Progenitor cell of endocrine pancreas (in vitro differentiated cells): ENCODE measurements around the gene PCGF3. TPM values are rescaled to one million over a fixed set of nuclear protein-coding genes. Genes with fewer than 3 reads are reported as not detected.
A peak's percentile ranks its signal among the peaks of the same experiment; 100 is the strongest.

Experiments
- DNase-seq: peaks from one replicate; pipeline ENCODE4 v3.0.0; 2021; ENCODE audit warnings: low spot score; ENCODE audit not compliant: unreplicated experiment
- H3K27ac Mint-ChIP-seq: 2 replicates; pipeline ENCODE4 v1.8.0; 2021; ENCODE audit warnings: mild to moderate bottlenecking, moderate library complexity, mixed read lengths
- H3K27me3 Mint-ChIP-seq: 2 replicates; pipeline ENCODE4 v1.8.0; 2021; ENCODE audit warnings: mixed read lengths
- H3K36me3 Mint-ChIP-seq: 2 replicates; pipeline ENCODE4 v1.8.0; 2022; ENCODE audit warnings: mixed read lengths; ENCODE audit not compliant: insufficient read depth
- H3K4me1 Mint-ChIP-seq: 2 replicates; pipeline ENCODE4 v1.8.0; 2021; ENCODE audit warnings: low read depth, mixed read lengths
- H3K4me3 Mint-ChIP-seq: 2 replicates; pipeline ENCODE4 v1.8.0; 2021; ENCODE audit warnings: low read depth, mild to moderate bottlenecking, moderate library complexity, mixed read lengths
- H3K9me3 Mint-ChIP-seq: 2 replicates; pipeline ENCODE4 v1.8.0; 2021; ENCODE audit warnings: low read depth, mixed read lengths
- long read RNA-seq: library from polyadenylated mRNA; unstranded; transcript quantifications from one replicate; pipeline ENCODE4 v2.0.0, GENCODE V29; 2020
- total RNA-seq: library from RNA; stranded (reverse); gene quantifications from 2 replicates; pipeline ENCODE4 v1.2.1, GENCODE V29; 2021
- TF ChIP-seq, protein P1 (sequence below): fragments of 200-600 bp; sonication (generic); IDR thresholded peaks from one replicate; pipeline ENCODE4 v1.5.0; 2021; ENCODE audit warnings: antibody characterized with exemption, mild to moderate bottlenecking; ENCODE audit not compliant: unreplicated experiment

PCGF3 gene, protein sequence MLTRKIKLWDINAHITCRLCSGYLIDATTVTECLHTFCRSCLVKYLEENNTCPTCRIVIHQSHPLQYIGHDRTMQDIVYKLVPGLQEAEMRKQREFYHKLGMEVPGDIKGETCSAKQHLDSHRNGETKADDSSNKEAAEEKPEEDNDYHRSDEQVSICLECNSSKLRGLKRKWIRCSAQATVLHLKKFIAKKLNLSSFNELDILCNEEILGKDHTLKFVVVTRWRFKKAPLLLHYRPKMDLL
- total RNA-seq = 79.8 and 87.9 TPM in 2 replicates
- long read RNA-seq, full-length matches to known transcripts = 32 of 50 reads
- long read RNA-seq, partial matches to known transcripts = 11 of 50 reads
- long read RNA-seq, other reads (novel, unspliced or antisense) = 7 of 50 reads

DNA sequence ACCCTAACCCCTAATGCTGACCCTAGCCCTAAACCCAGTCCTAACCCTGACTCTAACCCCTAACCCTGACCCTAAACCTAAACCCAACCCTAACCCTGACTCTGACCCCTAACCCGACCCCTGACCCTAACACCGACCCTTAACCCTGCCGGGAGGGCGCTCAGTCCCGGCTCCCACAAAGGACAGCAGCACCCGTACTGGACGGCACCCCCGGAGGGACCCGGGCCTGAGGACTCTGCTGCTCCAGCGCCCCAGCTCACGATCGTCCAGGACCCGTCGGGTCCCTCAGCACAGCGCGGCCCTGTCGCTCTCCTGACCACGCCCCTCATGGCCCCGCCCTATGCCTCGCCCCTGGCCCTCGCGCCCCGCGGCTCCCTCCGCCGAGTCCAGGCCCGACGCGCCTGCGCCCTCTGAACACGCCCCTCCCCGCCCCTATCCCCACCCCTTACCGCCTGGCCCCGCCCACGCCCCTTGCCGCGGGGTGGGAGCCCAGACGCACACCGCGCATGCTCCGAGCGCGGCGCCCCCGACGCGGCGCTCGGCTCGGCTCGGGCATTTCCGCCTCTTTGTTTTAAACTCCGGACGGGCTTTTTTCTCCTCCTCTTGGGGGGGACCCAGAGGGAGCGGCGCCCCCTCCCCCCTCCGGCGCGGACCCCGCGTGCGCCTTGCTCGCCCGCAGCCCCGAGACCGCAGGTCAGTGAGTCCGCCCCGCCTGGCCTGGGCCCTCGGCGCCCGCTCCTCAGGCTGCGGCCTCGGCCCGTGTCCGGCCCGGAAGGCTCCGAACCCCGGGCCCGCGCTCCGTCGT is at the start of gene PCGF3:
Gene PCGF3 (plus strand): TSS at position 555 of the 805 bp plus-strand sequence. CDS start 27,849 bp downstream, outside the sequence.
- peaks cover 15% of the 10 kb centered on the region for H3K27me3 Mint-ChIP-seq
- TF ChIP-seq, protein P1, sequence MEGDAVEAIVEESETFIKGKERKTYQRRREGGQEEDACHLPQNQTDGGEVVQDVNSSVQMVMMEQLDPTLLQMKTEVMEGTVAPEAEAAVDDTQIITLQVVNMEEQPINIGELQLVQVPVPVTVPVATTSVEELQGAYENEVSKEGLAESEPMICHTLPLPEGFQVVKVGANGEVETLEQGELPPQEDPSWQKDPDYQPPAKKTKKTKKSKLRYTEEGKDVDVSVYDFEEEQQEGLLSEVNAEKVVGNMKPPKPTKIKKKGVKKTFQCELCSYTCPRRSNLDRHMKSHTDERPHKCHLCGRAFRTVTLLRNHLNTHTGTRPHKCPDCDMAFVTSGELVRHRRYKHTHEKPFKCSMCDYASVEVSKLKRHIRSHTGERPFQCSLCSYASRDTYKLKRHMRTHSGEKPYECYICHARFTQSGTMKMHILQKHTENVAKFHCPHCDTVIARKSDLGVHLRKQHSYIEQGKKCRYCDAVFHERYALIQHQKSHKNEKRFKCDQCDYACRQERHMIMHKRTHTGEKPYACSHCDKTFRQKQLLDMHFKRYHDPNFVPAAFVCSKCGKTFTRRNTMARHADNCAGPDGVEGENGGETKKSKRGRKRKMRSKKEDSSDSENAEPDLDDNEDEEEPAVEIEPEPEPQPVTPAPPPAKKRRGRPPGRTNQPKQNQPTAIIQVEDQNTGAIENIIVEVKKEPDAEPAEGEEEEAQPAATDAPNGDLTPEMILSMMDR = no peak
- H3K4me1 Mint-ChIP-seq = peaks cover 16% of the 10 kb centered on the region
- H3K36me3 Mint-ChIP-seq = peaks cover 16% of the 10 kb centered on the region
- H3K9me3 Mint-ChIP-seq = no peaks in the 10 kb centered on the region
- peak within 1 kb of the TSS; percentile 64 for H3K4me3 Mint-ChIP-seq
- H3K27ac Mint-ChIP-seq = peak within 1 kb of the TSS; percentile 52
- peak; percentile 97 for DNase-seq

DNA sequence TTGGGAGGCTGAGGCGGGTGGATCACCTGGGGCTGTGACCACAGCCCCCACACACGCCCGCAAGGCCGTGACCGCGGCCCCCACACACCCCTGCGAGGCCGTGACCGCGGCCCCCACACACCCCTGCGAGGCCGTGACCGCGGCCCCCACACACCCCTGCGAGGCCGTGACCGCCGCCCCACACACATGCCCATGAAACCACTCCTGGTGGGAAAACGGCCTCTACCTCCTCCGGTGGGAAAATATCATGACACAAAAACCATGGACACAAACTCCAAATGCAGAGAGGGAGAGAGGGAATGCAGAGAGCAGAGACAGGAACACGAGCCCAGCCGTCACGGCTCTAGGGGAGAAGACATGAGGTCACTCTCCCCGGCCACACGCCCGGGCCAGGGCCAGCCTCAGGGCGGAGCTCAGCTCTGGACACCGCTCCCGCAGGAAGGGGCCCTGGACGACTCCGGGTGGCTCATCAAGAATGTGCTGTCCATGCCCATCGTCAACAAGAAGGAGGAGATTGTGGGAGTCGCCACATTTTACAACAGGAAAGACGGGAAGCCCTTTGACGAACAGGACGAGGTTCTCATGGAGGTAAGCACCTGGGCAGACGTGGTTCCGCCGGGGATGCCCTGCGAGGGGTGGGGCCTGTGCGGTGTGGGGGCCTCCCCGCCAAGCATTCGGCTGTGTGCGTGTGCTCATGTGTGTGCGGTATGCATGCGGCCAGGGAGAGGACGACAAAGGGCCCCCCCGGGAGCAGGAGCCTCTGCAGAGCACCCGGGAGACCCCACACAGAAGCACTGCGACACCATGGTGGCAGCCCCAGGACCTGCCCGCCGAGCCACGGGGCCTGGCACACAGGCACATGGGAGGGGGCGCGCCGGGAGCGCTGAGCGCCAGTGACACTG is 48.9 kb upstream of the PCGF3 start:
- TF ChIP-seq, protein P1 = no peak
- Mint-ChIP-seq H3K36me3 (peaks cover 7% of the 10 kb centered on the region), H3K4me3 (no peak overlapping the region)

DNA sequence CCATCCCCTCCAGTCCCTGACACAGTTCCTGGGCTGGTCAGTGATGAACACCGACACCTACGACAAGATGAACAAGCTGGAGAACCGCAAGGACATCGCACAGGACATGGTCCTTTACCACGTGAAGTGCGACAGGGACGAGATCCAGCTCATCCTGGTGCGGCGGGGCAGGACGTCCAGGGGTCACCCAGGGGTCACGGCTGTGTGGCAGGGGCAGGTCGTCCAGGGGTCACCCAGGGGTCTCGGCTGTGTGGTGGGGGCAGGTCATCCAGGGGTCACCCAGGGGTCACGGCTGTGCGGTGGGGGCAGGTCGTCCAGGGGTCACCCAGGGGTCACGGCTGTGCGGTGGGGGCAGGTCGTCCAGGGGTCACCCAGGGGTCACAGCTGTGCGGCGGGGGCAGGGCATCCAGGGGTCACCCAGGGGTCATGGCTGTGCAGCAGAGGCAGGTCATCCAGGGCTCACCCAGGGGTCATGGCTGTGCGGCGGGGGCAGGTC is 48.2 kb upstream of the PCGF3 start:
- H3K4me1 Mint-ChIP-seq = no peaks in the 10 kb centered on the region
- H3K27me3 Mint-ChIP-seq = no peaks in the 10 kb centered on the region
- no peak for DNase-seq
- no peaks in the 10 kb centered on the region for H3K9me3 Mint-ChIP-seq
- H3K36me3 Mint-ChIP-seq = peaks cover 7% of the 10 kb centered on the region
- no peak overlapping the region for H3K27ac Mint-ChIP-seq
- no peak overlapping the region for H3K4me3 Mint-ChIP-seq
- TF ChIP-seq, protein P1 = no peak

More for the DNA sequence above, 48.9 kb upstream of the PCGF3 start:
- peaks cover 2% of the 10 kb centered on the region for H3K4me1 Mint-ChIP-seq
- no peak for DNase-seq
- no peaks in the 10 kb centered on the region for H3K9me3 Mint-ChIP-seq
- H3K27ac Mint-ChIP-seq = no peak overlapping the region
- peaks cover 6% of the 10 kb centered on the region for H3K27me3 Mint-ChIP-seq

DNA sequence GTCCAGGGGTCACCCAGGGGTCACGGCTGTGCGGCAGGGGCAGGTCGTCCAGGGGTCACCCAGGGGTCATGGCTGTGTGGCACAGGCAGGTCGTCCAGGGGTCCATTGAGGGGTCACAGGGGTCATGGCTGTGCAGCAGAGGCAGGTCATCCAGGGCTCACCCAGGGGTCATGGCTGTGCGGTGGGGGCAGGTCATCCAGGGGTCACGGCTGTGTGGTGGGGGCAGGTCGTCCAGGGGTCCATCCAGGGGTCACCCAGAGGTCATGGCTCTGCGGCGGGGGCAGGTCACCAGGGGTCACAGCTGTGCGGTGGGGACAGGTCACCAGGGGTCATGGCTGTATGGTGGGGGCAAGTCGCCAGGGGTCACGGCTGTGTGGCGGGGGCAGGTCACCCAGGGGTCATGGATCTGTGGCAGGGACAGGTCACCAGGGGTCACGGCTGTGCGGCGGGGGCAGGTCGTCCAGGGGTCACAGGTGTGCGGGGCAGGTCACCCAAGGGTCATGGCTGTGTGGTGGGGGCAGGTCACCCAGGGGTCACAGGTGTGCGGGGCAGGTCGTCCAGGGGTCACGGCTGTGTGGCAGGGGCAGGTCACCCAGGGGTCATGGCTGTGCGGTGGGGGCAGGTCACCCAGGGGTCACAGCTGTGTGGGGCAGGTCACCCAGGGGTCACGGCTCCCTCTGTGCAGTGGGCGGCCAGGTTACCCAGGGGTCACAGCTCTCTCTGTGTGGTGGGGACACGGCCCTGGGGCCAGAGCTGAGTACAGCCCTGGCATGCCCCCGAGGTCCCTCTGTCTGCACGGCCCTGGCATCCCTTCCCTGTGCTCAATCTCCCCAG is 47.6 kb upstream of the PCGF3 start:
- Mint-ChIP-seq H3K27ac (peak overlapping the region; percentile 20), H3K9me3 (no peaks in the 10 kb centered on the region), H3K36me3 (peaks cover 7% of the 10 kb centered on the region), H3K4me3 (no peak overlapping the region), H3K27me3 (no peaks in the 10 kb centered on the region), H3K4me1 (no peaks in the 10 kb centered on the region)
- TF ChIP-seq, protein P1 = no peak
- DNase-seq = no peak
